ENCODE results near the gene MED27. TPM values are rescaled to one million over a fixed set of nuclear protein-coding genes. Genes with fewer than 3 reads are reported as not detected.

Gene MED27
- total and polyA plus RNA-seq, 10 of the 15 experiments (the other 5 are each of a cell fraction or from before 2014, with no cell fraction given): 20.3 to 50.3 (median 35.5) TPM

DNA sequence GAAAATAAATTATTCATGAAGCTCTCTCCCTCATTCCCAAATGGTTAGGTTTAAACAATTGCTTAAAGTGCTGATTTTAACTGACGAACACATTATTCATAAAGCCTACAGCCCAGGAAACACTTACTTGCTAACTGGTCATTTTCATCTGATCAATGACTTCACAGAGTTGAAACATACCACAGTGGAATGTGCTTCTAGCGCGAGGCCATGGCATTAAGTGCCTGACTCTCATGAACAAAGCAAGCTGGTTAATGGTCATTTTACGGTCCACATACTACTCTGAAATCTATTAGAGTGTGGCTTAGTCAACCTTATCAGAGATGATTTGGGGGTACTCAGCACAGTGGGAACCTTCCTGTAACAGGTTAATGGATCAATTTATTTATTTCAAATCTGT, 114.6 kb downstream of the MED27 start:
- Histone ChIP-seq H3K79me2 (ENCODE audit: control insufficient read depth, insufficient read depth, low read length) (no peaks in the 10 kb centered on the region), H3K4me2 (ENCODE audit: control insufficient read depth, insufficient read depth) (no peak overlapping the region), H3K4me3 (no peak overlapping the region), H3K27ac (ENCODE audit: control insufficient read depth, insufficient read depth) (no peak overlapping the region), H3K9me3 (replicated peaks; ENCODE audit: control insufficient read depth, insufficient read depth, low read length) (no peaks in the 10 kb centered on the region), H4K20me1 (ENCODE audit: control insufficient read depth, insufficient read depth) (no peaks in the 10 kb centered on the region), H2AFZ (ENCODE audit: control insufficient read depth, low read depth, low read length) (no peak overlapping the region), H3K36me3 (ENCODE audit: control insufficient read depth in 2 of 2, insufficient read depth in 2 of 2, low read length in 1 of 2) (no peaks in the 10 kb centered on the region), H3K4me1 (ENCODE audit: control insufficient read depth, insufficient read depth, low read length) (no peaks in the 10 kb centered on the region), H3K27me3 (replicated peaks in 1 of 2; ENCODE audit: control insufficient read depth in 2 of 2, insufficient read depth in 2 of 2, low read length in 1 of 2) (no peaks in the 10 kb centered on the region), H3K9ac (ENCODE audit: control insufficient read depth, insufficient read depth, low read length) (no peak overlapping the region)
- RAD21 ChIA-PET (ENCODE audit: unreplicated experiment): no interaction called here
- POLR2A ChIA-PET: no interaction called here
- no TSS peak for BruUV-seq (replicated peaks)
- CTCF ChIA-PET: interaction anchor here (1.7 to 2.8 kb wide), 2 partner anchors 10 to 15 kb away, joined by 5 to 13 read pairs; no protein-coding TSS in a partner anchor
- SMC1A ChIA-PET (ENCODE audit: uncharacterized antibody, unreplicated experiment): no interaction called here
- in situ Hi-C loops (cut with MboI) (no loop called here), intact Hi-C loops (cut with micrococcal nuclease; ENCODE audit: unreplicated experiment) (no loop called here)
- TF ChIP-seq RBBP5 (conservative IDR thresholded peaks at IDR 0.05): no peak
- TF ChIP-seq PAX5 (IDR thresholded peaks at IDR 0.05; ENCODE audit: borderline replicate concordance, low read depth, low read length): no peak
- TF ChIP-seq SIN3A (IDR thresholded peaks at IDR 0.05; ENCODE audit: low read depth, low read length): no peak
- TF ChIP-seq, protein P1, sequence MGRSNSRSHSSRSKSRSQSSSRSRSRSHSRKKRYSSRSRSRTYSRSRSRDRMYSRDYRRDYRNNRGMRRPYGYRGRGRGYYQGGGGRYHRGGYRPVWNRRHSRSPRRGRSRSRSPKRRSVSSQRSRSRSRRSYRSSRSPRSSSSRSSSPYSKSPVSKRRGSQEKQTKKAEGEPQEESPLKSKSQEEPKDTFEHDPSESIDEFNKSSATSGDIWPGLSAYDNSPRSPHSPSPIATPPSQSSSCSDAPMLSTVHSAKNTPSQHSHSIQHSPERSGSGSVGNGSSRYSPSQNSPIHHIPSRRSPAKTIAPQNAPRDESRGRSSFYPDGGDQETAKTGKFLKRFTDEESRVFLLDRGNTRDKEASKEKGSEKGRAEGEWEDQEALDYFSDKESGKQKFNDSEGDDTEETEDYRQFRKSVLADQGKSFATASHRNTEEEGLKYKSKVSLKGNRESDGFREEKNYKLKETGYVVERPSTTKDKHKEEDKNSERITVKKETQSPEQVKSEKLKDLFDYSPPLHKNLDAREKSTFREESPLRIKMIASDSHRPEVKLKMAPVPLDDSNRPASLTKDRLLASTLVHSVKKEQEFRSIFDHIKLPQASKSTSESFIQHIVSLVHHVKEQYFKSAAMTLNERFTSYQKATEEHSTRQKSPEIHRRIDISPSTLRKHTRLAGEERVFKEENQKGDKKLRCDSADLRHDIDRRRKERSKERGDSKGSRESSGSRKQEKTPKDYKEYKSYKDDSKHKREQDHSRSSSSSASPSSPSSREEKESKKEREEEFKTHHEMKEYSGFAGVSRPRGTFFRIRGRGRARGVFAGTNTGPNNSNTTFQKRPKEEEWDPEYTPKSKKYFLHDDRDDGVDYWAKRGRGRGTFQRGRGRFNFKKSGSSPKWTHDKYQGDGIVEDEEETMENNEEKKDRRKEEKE (IDR thresholded peaks at IDR 0.05): no peak
- no peak for TF ChIP-seq CHD2 (IDR thresholded peaks at IDR 0.05; ENCODE audit: borderline replicate concordance, low read depth, low read length)
- no peak for TF ChIP-seq NRF1 (conservative IDR thresholded peaks at IDR 0.05; ENCODE audit: low read depth, low read length)
- no peak for TF ChIP-seq NFXL1 (IDR thresholded peaks at IDR 0.05; ENCODE audit: borderline replicate concordance)
- no peak for TF ChIP-seq SP1 (IDR thresholded peaks at IDR 0.05; ENCODE audit: low read depth, low read length)
- no peak for TF ChIP-seq RB1 (IDR thresholded peaks at IDR 0.05; ENCODE audit: borderline replicate concordance)
- no peak for TF ChIP-seq BMI1 (IDR thresholded peaks at IDR 0.05; ENCODE audit: borderline replicate concordance)
- TF ChIP-seq, protein P2, sequence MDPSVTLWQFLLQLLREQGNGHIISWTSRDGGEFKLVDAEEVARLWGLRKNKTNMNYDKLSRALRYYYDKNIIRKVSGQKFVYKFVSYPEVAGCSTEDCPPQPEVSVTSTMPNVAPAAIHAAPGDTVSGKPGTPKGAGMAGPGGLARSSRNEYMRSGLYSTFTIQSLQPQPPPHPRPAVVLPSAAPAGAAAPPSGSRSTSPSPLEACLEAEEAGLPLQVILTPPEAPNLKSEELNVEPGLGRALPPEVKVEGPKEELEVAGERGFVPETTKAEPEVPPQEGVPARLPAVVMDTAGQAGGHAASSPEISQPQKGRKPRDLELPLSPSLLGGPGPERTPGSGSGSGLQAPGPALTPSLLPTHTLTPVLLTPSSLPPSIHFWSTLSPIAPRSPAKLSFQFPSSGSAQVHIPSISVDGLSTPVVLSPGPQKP (IDR thresholded peaks at IDR 0.05; ENCODE audit: low read depth, low read length): no peak
- TF ChIP-seq ZNF274 (IDR thresholded peaks at IDR 0.05; ENCODE audit: insufficient read depth, insufficient read length): no peak
- TF ChIP-seq, protein P3, sequence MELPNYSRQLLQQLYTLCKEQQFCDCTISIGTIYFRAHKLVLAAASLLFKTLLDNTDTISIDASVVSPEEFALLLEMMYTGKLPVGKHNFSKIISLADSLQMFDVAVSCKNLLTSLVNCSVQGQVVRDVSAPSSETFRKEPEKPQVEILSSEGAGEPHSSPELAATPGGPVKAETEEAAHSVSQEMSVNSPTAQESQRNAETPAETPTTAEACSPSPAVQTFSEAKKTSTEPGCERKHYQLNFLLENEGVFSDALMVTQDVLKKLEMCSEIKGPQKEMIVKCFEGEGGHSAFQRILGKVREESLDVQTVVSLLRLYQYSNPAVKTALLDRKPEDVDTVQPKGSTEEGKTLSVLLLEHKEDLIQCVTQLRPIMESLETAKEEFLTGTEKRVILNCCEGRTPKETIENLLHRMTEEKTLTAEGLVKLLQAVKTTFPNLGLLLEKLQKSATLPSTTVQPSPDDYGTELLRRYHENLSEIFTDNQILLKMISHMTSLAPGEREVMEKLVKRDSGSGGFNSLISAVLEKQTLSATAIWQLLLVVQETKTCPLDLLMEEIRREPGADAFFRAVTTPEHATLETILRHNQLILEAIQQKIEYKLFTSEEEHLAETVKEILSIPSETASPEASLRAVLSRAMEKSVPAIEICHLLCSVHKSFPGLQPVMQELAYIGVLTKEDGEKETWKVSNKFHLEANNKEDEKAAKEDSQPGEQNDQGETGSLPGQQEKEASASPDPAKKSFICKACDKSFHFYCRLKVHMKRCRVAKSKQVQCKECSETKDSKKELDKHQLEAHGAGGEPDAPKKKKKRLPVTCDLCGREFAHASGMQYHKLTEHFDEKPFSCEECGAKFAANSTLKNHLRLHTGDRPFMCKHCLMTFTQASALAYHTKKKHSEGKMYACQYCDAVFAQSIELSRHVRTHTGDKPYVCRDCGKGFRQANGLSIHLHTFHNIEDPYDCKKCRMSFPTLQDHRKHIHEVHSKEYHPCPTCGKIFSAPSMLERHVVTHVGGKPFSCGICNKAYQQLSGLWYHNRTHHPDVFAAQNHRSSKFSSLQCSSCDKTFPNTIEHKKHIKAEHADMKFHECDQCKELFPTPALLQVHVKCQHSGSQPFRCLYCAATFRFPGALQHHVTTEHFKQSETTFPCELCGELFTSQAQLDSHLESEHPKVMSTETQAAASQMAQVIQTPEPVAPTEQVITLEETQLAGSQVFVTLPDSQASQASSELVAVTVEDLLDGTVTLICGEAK (IDR thresholded peaks at IDR 0.05; ENCODE audit: borderline replicate concordance): no peak
- 93% methylated on average over 4 of the region's 4 CpGs for WGBS (ENCODE audit: insufficient coverage, insufficient replicate concordance, low lambda C conversion rate, missing lambda C conversion rate)
- FAIRE-seq (no peak), ATAC-seq (no peak), DNase-seq (ENCODE audit: low read depth, low spot score) (no peak)
